ENCODE results near the gene HOXC9. TPM values are rescaled to one million over a fixed set of nuclear protein-coding genes. Genes with fewer than 3 reads are reported as not detected.
A peak's percentile ranks its signal among the peaks of the same experiment; 100 is the strongest.

The HOXC9 gene
- total RNA-seq, 1 experiment from 2014 or later, result 21.1 TPM

GRCh38 chr12:53963434-53964314 is 36.3 kb upstream of the HOXC9 start:
- H3K27ac ChIP-seq (ENCODE audit: low read depth, low read length, poor library complexity, severe bottlenecking), result no peak overlapping the region
- TF ChIP-seq, protein P1, sequence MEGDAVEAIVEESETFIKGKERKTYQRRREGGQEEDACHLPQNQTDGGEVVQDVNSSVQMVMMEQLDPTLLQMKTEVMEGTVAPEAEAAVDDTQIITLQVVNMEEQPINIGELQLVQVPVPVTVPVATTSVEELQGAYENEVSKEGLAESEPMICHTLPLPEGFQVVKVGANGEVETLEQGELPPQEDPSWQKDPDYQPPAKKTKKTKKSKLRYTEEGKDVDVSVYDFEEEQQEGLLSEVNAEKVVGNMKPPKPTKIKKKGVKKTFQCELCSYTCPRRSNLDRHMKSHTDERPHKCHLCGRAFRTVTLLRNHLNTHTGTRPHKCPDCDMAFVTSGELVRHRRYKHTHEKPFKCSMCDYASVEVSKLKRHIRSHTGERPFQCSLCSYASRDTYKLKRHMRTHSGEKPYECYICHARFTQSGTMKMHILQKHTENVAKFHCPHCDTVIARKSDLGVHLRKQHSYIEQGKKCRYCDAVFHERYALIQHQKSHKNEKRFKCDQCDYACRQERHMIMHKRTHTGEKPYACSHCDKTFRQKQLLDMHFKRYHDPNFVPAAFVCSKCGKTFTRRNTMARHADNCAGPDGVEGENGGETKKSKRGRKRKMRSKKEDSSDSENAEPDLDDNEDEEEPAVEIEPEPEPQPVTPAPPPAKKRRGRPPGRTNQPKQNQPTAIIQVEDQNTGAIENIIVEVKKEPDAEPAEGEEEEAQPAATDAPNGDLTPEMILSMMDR (conservative IDR thresholded peaks at IDR 0.05; ENCODE audit: low read depth, low read length), result no peak
- TF ChIP-seq EZH2 (IDR thresholded peaks at IDR 0.05; ENCODE audit: borderline replicate concordance, low read depth, low read length, poor library complexity, severe bottlenecking), result no peak
- H3K4me1 ChIP-seq (ENCODE audit: insufficient read depth, low read length, poor library complexity, severe bottlenecking), result peaks cover 23% of the 10 kb centered on the region
- no peaks in the 10 kb centered on the region for H3K9me3 ChIP-seq (ENCODE audit: low read depth, low read length, poor library complexity, severe bottlenecking)
- no peaks in the 10 kb centered on the region for H3K27me3 ChIP-seq (replicated peaks; ENCODE audit: insufficient read depth, low read depth, low read length, poor library complexity)
- intact Hi-C loops (cut with micrococcal nuclease; ENCODE audit: unreplicated experiment), result no loop called here
- no peak overlapping the region for H3K4me3 ChIP-seq (ENCODE audit: low read depth, low read length, poor library complexity, severe bottlenecking)
- ChIA-PET POLR2A (ENCODE audit: low non-redundant PET) (no interaction called here), CTCF (no interaction called here)
- DNase-seq (ENCODE audit: low spot score), result no peak
- H3K36me3 ChIP-seq (ENCODE audit: insufficient read depth, low read length, poor library complexity, severe bottlenecking), result no peaks in the 10 kb centered on the region
- no TSS peak for BruUV-seq (replicated peaks)

GRCh38 chr12:53964315-53964713 is 35.6 kb upstream of the HOXC9 start:
- no peak for DNase-seq (ENCODE audit: low spot score)
- TF ChIP-seq, protein P1 (conservative IDR thresholded peaks at IDR 0.05; ENCODE audit: low read depth, low read length), result no peak
- TF ChIP-seq EZH2 (IDR thresholded peaks at IDR 0.05; ENCODE audit: borderline replicate concordance, low read depth, low read length, poor library complexity, severe bottlenecking), result no peak
- Histone ChIP-seq H3K4me1 (ENCODE audit: insufficient read depth, low read length, poor library complexity, severe bottlenecking) (peaks cover 24% of the 10 kb centered on the region), H3K27ac (ENCODE audit: low read depth, low read length, poor library complexity, severe bottlenecking) (no peak overlapping the region), H3K27me3 (replicated peaks; ENCODE audit: insufficient read depth, low read depth, low read length, poor library complexity) (no peaks in the 10 kb centered on the region), H3K36me3 (ENCODE audit: insufficient read depth, low read length, poor library complexity, severe bottlenecking) (no peaks in the 10 kb centered on the region), H3K4me3 (ENCODE audit: low read depth, low read length, poor library complexity, severe bottlenecking) (no peak overlapping the region), H3K9me3 (ENCODE audit: low read depth, low read length, poor library complexity, severe bottlenecking) (no peaks in the 10 kb centered on the region)
- no TSS peak for BruUV-seq (replicated peaks)
- intact Hi-C loops (cut with micrococcal nuclease; ENCODE audit: unreplicated experiment), result no loop called here
- POLR2A ChIA-PET (ENCODE audit: low non-redundant PET), result no interaction called here
- CTCF ChIA-PET, result no interaction called here

DNA sequence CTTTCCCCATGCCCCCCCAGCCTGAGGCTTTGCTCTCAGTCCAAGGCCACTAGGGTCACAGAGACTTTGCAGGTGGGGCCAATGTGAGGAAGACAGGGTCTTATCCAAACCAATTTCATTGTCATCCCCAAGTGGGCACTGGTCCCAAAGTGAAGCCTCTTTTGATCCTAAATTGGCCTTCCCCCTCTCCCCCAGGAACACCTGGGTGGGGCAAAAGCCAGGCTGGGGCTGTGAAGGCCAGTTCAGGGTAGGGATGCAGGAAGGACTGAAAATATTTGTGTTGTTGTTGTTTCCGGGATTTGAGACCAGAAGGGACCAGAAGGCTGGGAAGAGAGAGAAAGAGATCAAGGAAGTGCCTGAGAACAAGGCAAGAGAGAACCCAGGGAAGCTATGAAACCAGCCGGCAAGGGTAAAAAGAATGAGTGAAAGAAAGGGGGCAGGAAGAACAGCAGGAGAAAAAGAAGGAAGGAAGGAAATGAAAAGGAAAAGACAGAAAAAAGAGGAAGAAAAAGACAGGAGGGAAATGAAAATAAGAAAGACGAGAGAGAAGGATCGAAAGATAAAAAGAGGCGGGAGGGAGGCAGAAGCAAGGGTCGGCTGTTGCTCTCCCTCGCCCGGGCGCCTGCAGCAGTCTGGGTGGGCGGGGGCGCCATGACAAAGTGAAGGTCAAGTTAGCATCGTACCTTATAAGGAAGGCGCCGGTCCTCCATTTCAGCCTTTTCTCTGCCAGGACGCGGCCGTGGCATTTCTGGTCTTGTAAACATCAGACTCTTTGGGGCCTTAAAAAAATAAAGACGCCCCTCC is 34.5 kb upstream of the HOXC9 start:
- Histone ChIP-seq H3K27me3 (replicated peaks; ENCODE audit: insufficient read depth, low read depth, low read length, poor library complexity) (no peaks in the 10 kb centered on the region), H3K9me3 (ENCODE audit: low read depth, low read length, poor library complexity, severe bottlenecking) (no peaks in the 10 kb centered on the region), H3K27ac (ENCODE audit: low read depth, low read length, poor library complexity, severe bottlenecking) (peak overlapping the region; percentile 40), H3K4me3 (ENCODE audit: low read depth, low read length, poor library complexity, severe bottlenecking) (peak overlapping the region; percentile 44), H3K4me1 (ENCODE audit: insufficient read depth, low read length, poor library complexity, severe bottlenecking) (peaks cover 24% of the 10 kb centered on the region), H3K36me3 (ENCODE audit: insufficient read depth, low read length, poor library complexity, severe bottlenecking) (no peaks in the 10 kb centered on the region)
- intact Hi-C loops (cut with micrococcal nuclease; ENCODE audit: unreplicated experiment), result no loop called here
- CTCF ChIA-PET, result interaction anchor here (0.5 to 0.7 kb wide), 3 partner anchors 15 to 371 kb away, joined by 3 to 6 read pairs (median 5); no protein-coding TSS in a partner anchor
- no peak for DNase-seq (ENCODE audit: low spot score)
- POLR2A ChIA-PET (ENCODE audit: low non-redundant PET), result interaction anchor here (0.5 kb wide), 1 partner anchor 258 kb away, joined by 8 read pairs; no protein-coding TSS in a partner anchor
- BruUV-seq (replicated peaks), result no TSS peak
- TF ChIP-seq EZH2 (IDR thresholded peaks at IDR 0.05; ENCODE audit: borderline replicate concordance, low read depth, low read length, poor library complexity, severe bottlenecking), result no peak
- TF ChIP-seq, protein P1 (conservative IDR thresholded peaks at IDR 0.05; ENCODE audit: low read depth, low read length), result no peak
